Embryonic facial prominence (tissue), 1 donor: ENCODE measurements around the gene SAA1.
"Not testable (repeated sequence)": the region's sequence is repeated elsewhere in the genome, so short reads cannot be mapped to it uniquely, and the experiment has no call there.

ENCODE experiments used
- DNase-seq: peaks from one replicate; pipeline ENCODE4 v3.0.0-alpha.2; 2016; ENCODE audit errors: extremely low spot score

The SAA1 gene

DNA sequence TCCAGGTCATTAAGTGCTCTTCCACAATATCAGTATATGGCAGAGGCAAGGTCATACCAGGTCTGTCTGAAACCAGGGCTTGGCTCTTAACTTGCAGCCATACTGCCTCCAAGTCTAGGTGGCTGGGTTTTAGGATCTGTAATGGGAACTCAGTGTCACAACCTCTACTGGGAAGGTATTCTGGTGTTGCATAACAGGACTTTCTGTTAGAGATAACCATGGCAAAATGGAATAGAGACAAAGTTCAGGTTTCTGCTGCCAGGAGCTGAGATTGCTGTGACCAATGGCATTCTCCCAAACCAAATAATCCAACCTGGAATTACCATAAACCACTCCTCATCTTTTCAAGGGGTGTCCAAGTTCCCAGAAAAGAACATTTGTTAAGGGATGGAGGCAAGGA lies 6.8 kb upstream of the SAA1 start:
- no peak for DNase-seq

DNA sequence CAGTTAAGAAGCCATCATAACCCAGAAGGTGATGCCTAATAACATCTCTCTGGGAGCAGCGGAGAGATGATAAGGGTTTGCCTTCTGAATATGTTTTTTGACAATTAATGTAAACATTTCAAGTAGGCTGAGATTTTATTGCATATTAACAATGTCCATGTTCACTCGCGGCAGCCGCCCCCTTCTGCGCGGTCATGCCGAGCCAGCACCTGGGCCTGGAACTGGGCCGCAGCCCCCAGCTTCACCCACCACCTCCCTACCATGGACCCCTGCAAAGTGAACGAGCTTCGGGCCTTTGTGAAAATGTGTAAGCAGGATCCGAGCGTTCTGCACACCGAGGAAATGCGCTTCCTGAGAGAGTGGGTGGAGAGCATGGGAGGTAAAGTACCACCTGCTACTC lies 4.3 kb upstream of the SAA1 start:
- DNase-seq, result no peak

DNA sequence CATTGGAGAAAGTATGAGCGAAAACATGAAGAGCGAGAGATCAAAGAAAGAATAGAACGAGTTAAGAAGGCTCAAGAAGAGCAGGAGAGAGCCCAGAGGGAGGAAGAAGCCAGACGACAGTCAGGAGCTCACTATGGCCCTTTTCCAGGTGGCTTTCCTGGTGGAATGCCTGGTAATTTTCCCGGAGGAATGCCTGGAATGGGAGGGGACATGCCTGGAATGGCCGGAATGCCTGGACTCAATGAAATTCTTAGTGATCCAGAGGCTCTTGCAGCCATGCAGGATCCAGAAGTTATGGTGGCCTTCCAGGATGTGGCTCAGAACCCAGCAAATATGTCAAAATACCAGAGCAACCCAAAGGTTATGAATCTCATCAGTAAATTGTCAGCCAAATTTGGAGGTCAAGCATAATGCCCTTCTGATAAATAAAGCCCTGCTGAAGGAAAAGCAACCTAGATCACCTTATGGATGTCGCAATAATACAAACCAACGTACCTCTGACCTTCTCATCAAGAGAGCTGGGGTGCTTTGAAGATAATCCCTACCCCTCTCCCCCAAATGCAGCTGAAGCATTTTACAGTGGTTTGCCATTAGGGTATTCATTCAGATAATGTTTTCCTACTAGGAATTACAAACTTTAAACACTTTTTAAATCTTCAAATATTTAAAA lies 3.2 kb upstream of the SAA1 start:
- not testable (repeated sequence) for DNase-seq

DNA sequence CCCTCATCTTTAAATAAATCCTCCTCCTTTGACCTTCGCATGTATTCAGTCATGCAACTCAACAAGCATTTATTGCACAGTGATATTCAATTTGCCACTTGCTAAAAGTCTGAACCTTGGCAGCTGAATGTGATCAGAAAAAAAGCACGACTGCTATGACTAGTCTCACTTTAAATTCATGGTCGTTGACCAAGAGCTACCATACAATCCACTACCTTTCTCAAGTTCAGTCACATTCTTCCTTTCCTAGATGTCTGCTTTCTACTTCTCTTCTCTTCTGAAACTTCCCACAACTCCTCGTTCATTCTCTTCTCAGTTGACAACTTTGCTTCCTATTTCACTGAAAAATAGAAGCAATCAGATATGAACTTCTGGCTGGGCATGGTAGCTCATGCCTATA lies 2.0 kb upstream of the SAA1 start:
- no peak for DNase-seq

- no peak for DNase-seq
Observed at GRCh38 chr11:18264677-18265555, 1.1 kb upstream of the SAA1 start.

GRCh38 chr11:18267335-18268133 lies 1.5 kb downstream of the SAA1 start:
- DNase-seq, result not testable (repeated sequence)

DNA sequence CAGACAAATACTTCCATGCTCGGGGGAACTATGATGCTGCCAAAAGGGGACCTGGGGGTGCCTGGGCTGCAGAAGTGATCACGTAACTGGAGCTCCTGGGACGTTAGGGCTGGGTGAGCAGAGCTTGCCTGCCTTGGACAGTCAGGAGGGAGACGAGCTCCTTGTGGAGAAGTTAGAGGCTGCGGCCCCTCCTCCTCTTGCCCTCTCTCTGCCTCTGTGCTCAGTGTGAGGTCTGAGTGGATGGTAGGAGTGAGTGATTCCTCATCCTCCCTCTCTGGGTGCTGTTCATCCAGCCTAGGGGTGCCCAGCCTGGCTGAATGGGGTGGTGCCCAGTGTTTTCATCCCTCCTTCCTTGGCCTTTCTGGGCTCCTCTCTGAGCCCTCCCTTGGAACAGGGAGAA lies 3.2 kb downstream of the SAA1 start:
- DNase-seq, result not testable (repeated sequence)

DNA sequence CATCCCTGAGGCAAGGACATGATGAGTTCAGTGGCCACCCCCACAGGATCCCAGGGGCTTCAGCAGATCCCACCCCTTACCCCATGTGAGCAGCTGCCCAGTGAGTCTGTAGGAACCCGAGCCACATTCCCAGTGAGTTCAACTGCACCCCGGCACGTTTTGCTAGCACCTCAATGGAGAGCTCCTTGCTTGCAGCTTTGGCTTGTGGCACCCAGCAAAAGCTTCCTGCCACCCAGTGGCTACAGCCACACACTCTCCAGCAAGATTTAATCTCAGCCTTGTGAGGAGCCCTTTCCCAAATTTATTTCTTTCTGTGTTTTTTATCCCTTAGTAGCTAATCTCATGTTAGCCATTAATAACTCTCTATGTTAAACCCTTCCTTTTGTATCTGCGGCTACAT lies 4.0 kb downstream of the SAA1 start:
- no peak for DNase-seq

DNA sequence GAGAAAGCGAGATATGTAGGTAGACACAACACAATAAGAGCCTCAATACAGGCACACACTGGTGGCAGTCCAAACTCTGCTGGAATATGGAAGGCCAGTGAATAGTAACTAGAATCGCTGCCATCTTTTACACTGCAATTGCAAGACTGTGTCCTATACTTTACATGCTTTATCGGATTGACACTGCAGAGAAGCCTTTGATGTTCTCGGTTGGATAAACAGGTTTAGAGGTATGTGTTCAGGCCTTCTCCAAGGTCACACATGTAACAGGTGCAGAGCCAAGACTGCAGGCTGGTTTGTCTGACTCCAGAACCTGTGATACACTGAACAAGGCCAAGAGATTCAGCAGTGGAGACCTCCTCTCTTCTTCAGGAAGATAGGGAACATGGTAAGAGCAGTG lies 5.1 kb downstream of the SAA1 start:
- no peak for DNase-seq

- DNase-seq, result no peak
Observed at GRCh38 chr11:18277565-18278271, 11.7 kb downstream of the SAA1 start.

GRCh38 chr11:18280438-18281045 lies 14.5 kb downstream of the SAA1 start:
- DNase-seq, result no peak

DNA sequence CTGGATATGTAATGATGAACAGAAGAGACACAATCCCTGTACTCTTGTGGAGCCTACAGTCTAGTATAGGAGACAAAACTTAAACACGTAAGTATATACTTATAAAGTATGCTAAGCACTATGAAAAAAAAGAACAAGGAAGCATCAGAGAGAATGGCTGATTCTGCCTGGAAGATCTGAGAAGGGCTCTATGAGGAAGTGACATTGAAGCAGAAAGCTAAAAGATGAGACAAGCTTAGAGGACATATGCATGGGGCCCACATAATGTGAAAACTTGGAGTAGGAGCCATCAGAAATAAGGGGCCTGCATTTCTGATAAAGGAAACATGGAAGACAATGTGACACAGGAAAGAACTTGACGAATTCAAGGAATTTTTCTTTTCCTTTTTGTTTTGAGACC lies 16.6 kb downstream of the SAA1 start:
- no peak for DNase-seq

DNA sequence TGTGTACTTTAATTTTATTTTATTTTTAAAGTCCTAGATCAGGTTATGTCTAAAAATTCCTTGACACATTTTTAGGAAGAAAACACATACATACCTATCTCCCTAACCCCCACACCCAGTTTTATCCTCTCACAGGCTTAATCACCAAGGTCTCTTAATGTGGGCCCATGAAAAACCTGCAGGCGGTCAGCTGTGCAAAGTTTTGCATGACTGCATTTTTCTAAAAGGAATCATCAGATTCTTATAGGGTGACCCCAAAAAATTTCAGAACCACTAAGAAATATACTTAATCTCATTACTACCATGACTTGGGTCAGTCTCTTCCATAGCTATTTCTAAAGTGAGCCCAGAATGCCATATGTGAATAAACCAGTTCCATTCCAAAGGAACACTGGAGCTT lies 19.8 kb downstream of the SAA1 start:
- DNase-seq, result no peak

DNA sequence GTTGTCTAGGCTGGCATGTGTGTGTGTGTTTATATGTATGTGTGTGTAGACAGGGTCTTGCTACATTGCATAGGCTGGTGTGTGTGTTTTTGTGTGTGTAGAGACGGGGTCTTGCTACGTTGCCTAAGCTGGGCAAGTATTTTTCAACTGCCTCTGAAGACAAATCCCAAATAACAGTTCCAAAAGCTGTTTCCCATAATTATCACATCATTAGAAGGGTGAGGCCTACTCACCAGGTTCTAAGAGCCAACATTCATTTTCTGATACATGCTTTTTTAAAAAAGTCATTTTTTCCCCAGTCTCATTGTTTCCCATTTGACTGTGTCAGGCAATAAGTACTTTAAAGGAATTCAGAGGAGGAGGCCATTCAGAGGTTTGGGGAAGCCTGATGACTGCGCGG lies 22.8 kb downstream of the SAA1 start:
- no peak for DNase-seq

DNA sequence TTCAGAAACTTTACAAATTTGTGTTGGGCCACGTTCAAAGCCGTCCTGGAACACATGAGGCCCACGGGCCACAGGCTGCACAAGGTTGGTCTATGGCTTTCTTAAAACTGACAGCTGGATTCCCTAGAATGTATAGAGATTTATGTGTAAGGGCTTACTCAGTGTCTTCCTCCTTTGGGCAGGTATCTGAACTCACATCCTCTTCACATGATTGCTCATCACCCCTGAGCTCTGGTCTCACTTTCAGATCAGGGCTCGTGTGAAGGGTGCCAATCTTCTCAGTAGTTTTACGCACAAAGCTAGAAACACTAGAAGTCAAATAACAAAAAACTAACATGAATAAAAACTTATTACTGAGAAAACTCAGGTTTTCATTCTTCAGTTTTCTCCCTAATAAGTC lies 28.8 kb downstream of the SAA1 start:
- DNase-seq, result no peak

DNA sequence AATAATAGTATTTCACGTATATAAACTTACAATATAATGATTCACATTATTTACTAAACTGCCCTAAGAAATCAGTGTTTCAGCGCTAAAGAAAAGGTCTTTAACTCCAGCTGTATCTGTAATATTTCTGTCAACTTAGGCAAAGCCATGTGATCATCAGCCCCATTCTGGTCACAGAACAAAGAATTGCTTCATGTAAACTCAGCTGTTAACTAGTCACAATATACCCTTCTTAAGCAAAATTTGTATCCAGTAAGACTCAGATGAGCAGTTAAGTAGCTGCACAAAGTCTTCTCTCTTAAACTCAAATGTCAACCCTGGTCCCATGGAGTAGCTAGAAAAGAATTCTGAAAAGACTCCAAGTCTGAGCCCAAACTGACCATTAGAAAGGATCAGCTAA lies 29.3 kb downstream of the SAA1 start:
- no peak for DNase-seq

- no peak for DNase-seq
Observed at GRCh38 chr11:18299721-18300120, 33.7 kb downstream of the SAA1 start.

DNA sequence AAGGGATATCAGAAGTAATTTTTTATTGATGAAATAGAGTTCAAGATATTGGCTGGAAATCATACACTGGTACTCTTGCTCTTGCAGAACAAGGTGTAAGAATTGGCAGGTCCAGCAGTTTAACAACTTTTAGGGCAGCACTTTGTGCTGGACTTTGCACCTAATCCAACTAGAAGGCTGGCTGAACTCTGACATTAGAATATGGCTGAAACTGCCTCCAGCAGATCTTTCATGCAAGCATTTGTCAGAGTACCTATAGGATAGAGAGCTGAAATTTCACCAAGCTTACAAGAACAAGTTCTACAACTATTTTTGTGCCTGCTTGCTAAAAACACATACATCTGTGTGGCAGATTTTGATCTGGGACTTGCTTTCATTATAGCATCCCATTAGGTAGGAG lies 38.7 kb downstream of the SAA1 start:
- no peak for DNase-seq

DNA sequence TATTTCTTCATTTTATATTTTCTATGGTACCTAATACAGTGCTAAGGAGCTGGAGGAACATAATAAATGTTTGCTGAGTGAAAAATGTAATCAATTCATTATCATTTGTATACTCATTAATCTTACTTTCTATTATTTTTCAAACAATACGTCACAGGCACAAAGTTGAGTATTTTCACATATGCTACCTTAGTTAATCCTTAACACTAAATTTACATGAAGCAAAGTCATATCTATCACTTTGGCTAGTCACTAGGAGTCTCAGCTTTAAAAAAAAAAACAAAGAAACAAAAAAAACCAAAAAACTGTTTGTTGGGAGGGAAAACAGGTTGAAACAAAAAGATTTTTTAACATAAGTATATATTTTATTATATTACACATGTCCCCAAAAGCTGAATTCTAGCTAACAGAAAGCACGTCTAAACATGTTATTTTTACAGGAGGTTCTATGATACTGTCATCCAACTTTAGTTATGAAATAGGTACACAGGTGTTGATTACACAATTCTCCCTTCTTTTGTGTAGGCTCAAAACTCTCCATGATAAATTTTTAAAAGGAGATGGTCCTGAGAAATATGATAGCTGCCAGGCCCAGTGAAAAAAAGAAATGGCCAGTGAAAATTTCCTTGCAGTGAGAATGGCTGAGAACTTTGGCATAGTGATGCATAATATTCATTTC lies 41.5 kb downstream of the SAA1 start:
- no peak for DNase-seq

GRCh38 chr11:18308242-18308641 lies 42.2 kb downstream of the SAA1 start:
- DNase-seq, result no peak

GRCh38 chr11:18309691-18310090 lies 43.6 kb downstream of the SAA1 start:
- no peak for DNase-seq
